DOHH2 (cell line): ENCODE results near the gene RNF8.

Source experiments
- H3F3A ChIP-seq: fragments of 200-600 bp; sonication (generic), shearing (Covaris generic); 2 replicates; pipeline ENCODE4 v1.6.0; 2016; ENCODE audit warnings: antibody characterized with exemption, mild to moderate bottlenecking; ENCODE audit not compliant: control insufficient read depth, insufficient read depth
- H3K27ac ChIP-seq: fragments of 200-600 bp; sonication (generic); 2 replicates; pipeline ENCODE4 v1.5.1; 2014; ENCODE audit warnings: low read depth, mild to moderate bottlenecking, low read length, moderate library complexity
- H3K27me3 ChIP-seq: fragments of 200-600 bp; sonication (generic); 2 replicates; pipeline ENCODE4 v1.6.1; 2014; ENCODE audit warnings: mild to moderate bottlenecking, low read length, mixed read lengths; ENCODE audit not compliant: control insufficient read depth
- H3K36me3 ChIP-seq: fragments of 200-600 bp; sonication (generic); 2 replicates; pipeline ENCODE4 v1.6.1; 2014; ENCODE audit warnings: mild to moderate bottlenecking, low read length, moderate library complexity, mixed read lengths; ENCODE audit not compliant: control insufficient read depth
- H3K4me1 ChIP-seq: fragments of 200-600 bp; sonication (generic); 2 replicates; pipeline ENCODE4 v1.6.1; 2014; ENCODE audit warnings: mild to moderate bottlenecking, low read length, mixed read lengths; ENCODE audit not compliant: control insufficient read depth
- H3K4me2 ChIP-seq: fragments of 200-600 bp; sonication (generic); 2 replicates; pipeline ENCODE4 v1.6.0; 2014; ENCODE audit warnings: mild to moderate bottlenecking, low read length, moderate library complexity
- H3K4me3 ChIP-seq: fragments of 200-600 bp; sonication (generic); 2 replicates; pipeline ENCODE4 v1.5.1; 2014; ENCODE audit warnings: mild to moderate bottlenecking, low read length, mixed read lengths
- H3K79me2 ChIP-seq: fragments of 200-600 bp; sonication (generic); 2 replicates; pipeline ENCODE4 v1.6.1; 2014; ENCODE audit warnings: mild to moderate bottlenecking, low read length, mixed read lengths; ENCODE audit not compliant: control insufficient read depth
- H3K9me2 ChIP-seq: fragments of 200-600 bp; sonication (generic); replicated peaks from 2 replicates; pipeline ENCODE4 v1.6.1; 2014; ENCODE audit warnings: mild to moderate bottlenecking, low read length, mixed read lengths; ENCODE audit not compliant: control insufficient read depth
- H3K9me3 ChIP-seq: fragments of 200-600 bp; sonication (generic); 2 replicates; pipeline ENCODE4 v1.6.1; 2014; ENCODE audit warnings: antibody characterized with exemption, low read length, mixed read lengths; ENCODE audit not compliant: control insufficient read depth, insufficient read depth
- H4K20me1 ChIP-seq: fragments of 200-600 bp; sonication (generic); 2 replicates; pipeline ENCODE4 v1.6.0; 2014; ENCODE audit warnings: low read depth, mild to moderate bottlenecking, antibody characterized with exemption, low read length, moderate library complexity; ENCODE audit not compliant: control insufficient read depth, insufficient read depth
- EZH2phosphoT487 ChIP-seq: fragments of 200-600 bp; sonication (generic); IDR thresholded peaks from 2 replicates; pipeline ENCODE4 v1.6.1; 2017; ENCODE audit warnings: borderline replicate concordance, mild to moderate bottlenecking, antibody characterized with exemption, low read length, moderate library complexity, mixed read lengths
- TF ChIP-seq, protein P1 (sequence below): fragments of 200-600 bp; sonication (generic); IDR thresholded peaks from one replicate; pipeline ENCODE4 v1.5.1; 2014; ENCODE audit warnings: antibody characterized with exemption, mild to moderate bottlenecking, low read depth, low read length; ENCODE audit not compliant: poor library complexity, severe bottlenecking

The RNF8 gene

GRCh38 chr6:37362101-37362828 is 8.5 kb downstream of the RNF8 start:
- H3F3A ChIP-seq, result no peaks in the 10 kb centered on the region
- H3K79me2 ChIP-seq, result peaks cover 24% of the 10 kb centered on the region
- no peaks in the 10 kb centered on the region for H3K9me3 ChIP-seq

DNA sequence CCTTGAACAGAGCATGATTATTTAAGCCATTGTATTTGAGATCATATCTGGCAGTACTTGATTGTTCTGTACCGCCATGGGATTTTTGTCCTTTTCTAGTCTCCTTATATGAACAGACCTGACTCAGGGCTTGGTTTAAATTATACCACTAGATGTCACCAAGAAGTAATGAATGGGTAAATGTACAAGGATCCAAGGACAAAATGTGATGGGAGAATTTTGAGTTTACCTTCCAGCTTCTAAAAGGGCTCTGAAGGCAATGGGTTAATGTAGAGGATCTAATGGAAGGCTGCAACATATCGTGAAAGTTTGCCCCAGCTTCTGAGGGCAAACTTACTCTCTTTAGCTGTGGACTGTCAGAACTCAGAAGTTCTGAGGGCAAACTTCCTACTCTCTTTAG is 12.0 kb downstream of the RNF8 start:
- Histone ChIP-seq H3K9me2 (no peaks in the 10 kb centered on the region), H3K4me1 (peaks cover 10% of the 10 kb centered on the region), H3K4me2 (no peak overlapping the region), H3K79me2 (no peaks in the 10 kb centered on the region; the same call in 1 of the 2 replicates), H3K4me3 (no peak overlapping the region), H3K27me3 (no peaks in the 10 kb centered on the region), H3K36me3 (peaks cover 69% of the 10 kb centered on the region), H3K27ac (no peak overlapping the region), H3F3A (no peaks in the 10 kb centered on the region), H3K9me3 (no peaks in the 10 kb centered on the region), H4K20me1 (0 out of 2 replicates have a peak, but pooled peaks cover 2% of the 10 kb centered on the region)
- TF ChIP-seq, protein P1, sequence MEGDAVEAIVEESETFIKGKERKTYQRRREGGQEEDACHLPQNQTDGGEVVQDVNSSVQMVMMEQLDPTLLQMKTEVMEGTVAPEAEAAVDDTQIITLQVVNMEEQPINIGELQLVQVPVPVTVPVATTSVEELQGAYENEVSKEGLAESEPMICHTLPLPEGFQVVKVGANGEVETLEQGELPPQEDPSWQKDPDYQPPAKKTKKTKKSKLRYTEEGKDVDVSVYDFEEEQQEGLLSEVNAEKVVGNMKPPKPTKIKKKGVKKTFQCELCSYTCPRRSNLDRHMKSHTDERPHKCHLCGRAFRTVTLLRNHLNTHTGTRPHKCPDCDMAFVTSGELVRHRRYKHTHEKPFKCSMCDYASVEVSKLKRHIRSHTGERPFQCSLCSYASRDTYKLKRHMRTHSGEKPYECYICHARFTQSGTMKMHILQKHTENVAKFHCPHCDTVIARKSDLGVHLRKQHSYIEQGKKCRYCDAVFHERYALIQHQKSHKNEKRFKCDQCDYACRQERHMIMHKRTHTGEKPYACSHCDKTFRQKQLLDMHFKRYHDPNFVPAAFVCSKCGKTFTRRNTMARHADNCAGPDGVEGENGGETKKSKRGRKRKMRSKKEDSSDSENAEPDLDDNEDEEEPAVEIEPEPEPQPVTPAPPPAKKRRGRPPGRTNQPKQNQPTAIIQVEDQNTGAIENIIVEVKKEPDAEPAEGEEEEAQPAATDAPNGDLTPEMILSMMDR, result peak; percentile 32
- TF ChIP-seq EZH2phosphoT487, result no peak

More at GRCh38 chr6:37362101-37362828, 8.5 kb downstream of the RNF8 start:
- peaks cover 10% of the 10 kb centered on the region; the same call in 1 of the 2 replicates for H4K20me1 ChIP-seq
- no peaks in the 10 kb centered on the region for H3K27me3 ChIP-seq
- TF ChIP-seq, protein P1, result no peak
- TF ChIP-seq EZH2phosphoT487, result no peak
- no peak overlapping the region for H3K27ac ChIP-seq
- H3K4me3 ChIP-seq, result no peak overlapping the region
- H3K4me2 ChIP-seq, result no peak overlapping the region
- no peaks in the 10 kb centered on the region for H3K9me2 ChIP-seq
- peaks cover 49% of the 10 kb centered on the region for H3K36me3 ChIP-seq
- peaks cover under 1% of the 10 kb centered on the region for H3K4me1 ChIP-seq

DNA sequence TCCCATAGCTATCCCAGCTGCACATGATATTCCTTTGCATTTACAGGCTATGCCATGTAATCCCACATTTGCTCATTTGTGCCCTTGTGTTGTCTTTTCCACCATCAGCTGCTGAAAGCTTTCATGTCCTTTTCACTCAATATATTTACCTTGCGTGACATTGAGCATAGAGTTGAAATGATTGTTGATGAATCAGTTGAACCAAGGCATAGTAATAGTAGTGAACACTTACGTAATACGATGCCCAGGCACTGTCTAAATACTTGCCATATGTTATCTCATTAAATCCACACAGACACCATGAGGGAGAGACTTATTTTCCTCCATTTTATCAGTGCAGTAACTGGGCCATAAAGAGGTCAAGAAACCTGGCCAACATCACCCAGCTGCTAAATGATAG is 13.1 kb downstream of the RNF8 start:
- no peak for TF ChIP-seq EZH2phosphoT487
- TF ChIP-seq, protein P1, result no peak
- H3K36me3 ChIP-seq, result peaks cover 69% of the 10 kb centered on the region

More for the DNA sequence above, 13.1 kb downstream of the RNF8 start:
- 0 out of 2 replicates have a peak, but pooled peaks cover 2% of the 10 kb centered on the region for H4K20me1 ChIP-seq
- no peak overlapping the region for H3K4me3 ChIP-seq
- H3K79me2 ChIP-seq, result peaks cover 4% of the 10 kb centered on the region
- no peaks in the 10 kb centered on the region for H3F3A ChIP-seq
- no peak overlapping the region for H3K27ac ChIP-seq
- no peaks in the 10 kb centered on the region for H3K9me2 ChIP-seq
- H3K27me3 ChIP-seq, result no peaks in the 10 kb centered on the region
- H3K4me1 ChIP-seq, result peaks cover 10% of the 10 kb centered on the region
- H3K9me3 ChIP-seq, result no peaks in the 10 kb centered on the region
- H3K4me2 ChIP-seq, result no peak overlapping the region
